IPS DF 6.9 (cell line): Measurements from ENCODE around the gene SCRN1.

Experiments
- DNase-seq: peaks from one replicate; pipeline ENCODE4 v3.0.0-alpha.2; 2013; ENCODE audit warnings: low read depth, low spot score
- H3K27ac ChIP-seq: one replicate; pipeline ENCODE4 v1.5.1; 2013; ENCODE audit warnings: low read length, control low read depth
- H3K27me3 ChIP-seq: 2 replicates; pipeline ENCODE4 v1.6.1; 2013; ENCODE audit warnings: mild to moderate bottlenecking, low read length; ENCODE audit not compliant: control insufficient read depth, insufficient read depth
- H3K36me3 ChIP-seq: 2 replicates; pipeline ENCODE4 v1.6.1; 2013; ENCODE audit warnings: low read length; ENCODE audit not compliant: control insufficient read depth, insufficient read depth
- H3K4me1 ChIP-seq: 2 replicates; pipeline ENCODE4 v1.6.1; 2013; ENCODE audit warnings: low read length; ENCODE audit not compliant: control insufficient read depth, insufficient read depth
- H3K4me3 ChIP-seq: 2 replicates; pipeline ENCODE4 v1.5.1; 2013; ENCODE audit warnings: mild to moderate bottlenecking, low read length
- H3K9me3 ChIP-seq: 2 replicates; pipeline ENCODE4 v1.6.1; 2013; ENCODE audit warnings: low read length, inconsistent platforms; ENCODE audit not compliant: control insufficient read depth, insufficient read depth
- WGBS: extraction: QIAGEN DNeasy Blood & Tissue Kit; methylation state at CpG from one replicate; pipeline ENCODE4 v1.1.7; 2013; ENCODE audit warnings: mixed read lengths, missing lambda C conversion rate; ENCODE audit not compliant: insufficient read length, insufficient coverage; 5-methylcytosine and 5-hydroxymethylcytosine counted together

SCRN1 gene

GRCh38 chr7:29980151-29980550 is 9.4 kb downstream of the SCRN1 start:
- H3K4me1 ChIP-seq, result no peaks in the 10 kb centered on the region
- DNase-seq, result no peak

GRCh38 chr7:29977886-29978651 is 11.5 kb downstream of the SCRN1 start:
- no peaks in the 10 kb centered on the region for H3K9me3 ChIP-seq
- peak; percentile 61 for DNase-seq
- no peak overlapping the region for H3K4me3 ChIP-seq
- no peaks in the 10 kb centered on the region for H3K27me3 ChIP-seq
- H3K27ac ChIP-seq, result no peak overlapping the region
- no peaks in the 10 kb centered on the region for H3K36me3 ChIP-seq
- WGBS, result no CpG with 5 or more reads among the region's 8 CpGs
- H3K4me1 ChIP-seq, result no peaks in the 10 kb centered on the region

More at GRCh38 chr7:29980151-29980550, 9.4 kb downstream of the SCRN1 start:
- Histone ChIP-seq H3K4me3 (no peak overlapping the region), H3K27me3 (no peaks in the 10 kb centered on the region), H3K9me3 (no peaks in the 10 kb centered on the region), H3K27ac (no peak overlapping the region), H3K36me3 (no peaks in the 10 kb centered on the region)

- Histone ChIP-seq H3K27me3 (no peaks in the 10 kb centered on the region), H3K36me3 (no peaks in the 10 kb centered on the region), H3K4me3 (no peak overlapping the region), H3K4me1 (no peaks in the 10 kb centered on the region), H3K9me3 (no peaks in the 10 kb centered on the region), H3K27ac (no peak overlapping the region)
- WGBS, result no CpG with 5 or more reads among the region's 6 CpGs
- DNase-seq, result no peak
These were observed 12.8 kb downstream of the SCRN1 start for GRCh38 chr7:29976673-29977415.

GRCh38 chr7:29976266-29976665 is 13.3 kb downstream of the SCRN1 start:
- Histone ChIP-seq H3K36me3 (no peaks in the 10 kb centered on the region), H3K9me3 (no peaks in the 10 kb centered on the region), H3K27ac (no peak overlapping the region), H3K27me3 (no peaks in the 10 kb centered on the region), H3K4me3 (no peak overlapping the region), H3K4me1 (no peaks in the 10 kb centered on the region)
- WGBS, result no CpG with 5 or more reads among the region's 4 CpGs
- DNase-seq, result no peak

- H3K27ac ChIP-seq, result no peak overlapping the region
- no CpG with 5 or more reads among the region's 1 CpG for WGBS
- no peaks in the 10 kb centered on the region for H3K4me1 ChIP-seq
- H3K4me3 ChIP-seq, result no peak overlapping the region
- no peaks in the 10 kb centered on the region for H3K36me3 ChIP-seq
- no peaks in the 10 kb centered on the region for H3K9me3 ChIP-seq
- no peak for DNase-seq
- no peaks in the 10 kb centered on the region for H3K27me3 ChIP-seq
These were observed 14.0 kb downstream of the SCRN1 start for GRCh38 chr7:29975561-29975960.

- H3K27me3 ChIP-seq, result no peaks in the 10 kb centered on the region
- no CpG with 5 or more reads among the region's 3 CpGs for WGBS
These were observed 15.3 kb downstream of the SCRN1 start for GRCh38 chr7:29974286-29974685.

GRCh38 chr7:29972315-29972669 is 17.3 kb downstream of the SCRN1 start:
- no peak for DNase-seq
- peaks cover 3% of the 10 kb centered on the region; the same call in 1 of the 2 replicates for H3K36me3 ChIP-seq
- no peaks in the 10 kb centered on the region for H3K9me3 ChIP-seq
- no peak overlapping the region for H3K27ac ChIP-seq
- no peak overlapping the region for H3K4me3 ChIP-seq
- H3K27me3 ChIP-seq, result no peaks in the 10 kb centered on the region
- H3K4me1 ChIP-seq, result no peaks in the 10 kb centered on the region
- no CpG with 5 or more reads among the region's 1 CpG for WGBS

More at GRCh38 chr7:29974286-29974685, 15.3 kb downstream of the SCRN1 start:
- DNase-seq, result no peak
- Histone ChIP-seq H3K27ac (no peak overlapping the region), H3K4me1 (no peaks in the 10 kb centered on the region), H3K9me3 (no peaks in the 10 kb centered on the region), H3K4me3 (no peak overlapping the region), H3K36me3 (no peaks in the 10 kb centered on the region)

GRCh38 chr7:29971566-29972314 is 17.9 kb downstream of the SCRN1 start:
- no CpG with 5 or more reads among the region's 5 CpGs for WGBS
- H3K4me1 ChIP-seq, result no peaks in the 10 kb centered on the region
- DNase-seq, result no peak

GRCh38 chr7:29970158-29970557 is 19.4 kb downstream of the SCRN1 start:
- H3K36me3 ChIP-seq, result peaks cover 6% of the 10 kb centered on the region; the same call in 1 of the 2 replicates
- DNase-seq, result no peak
- H3K4me3 ChIP-seq, result no peak overlapping the region
- no peaks in the 10 kb centered on the region for H3K27me3 ChIP-seq
- WGBS, result no CpG with 5 or more reads among the region's 1 CpG
- no peak overlapping the region for H3K27ac ChIP-seq
- H3K9me3 ChIP-seq, result no peaks in the 10 kb centered on the region
- H3K4me1 ChIP-seq, result no peaks in the 10 kb centered on the region

More at GRCh38 chr7:29971566-29972314, 17.9 kb downstream of the SCRN1 start:
- Histone ChIP-seq H3K27ac (no peak overlapping the region), H3K9me3 (no peaks in the 10 kb centered on the region), H3K27me3 (no peaks in the 10 kb centered on the region), H3K36me3 (peaks cover 3% of the 10 kb centered on the region; the same call in 1 of the 2 replicates), H3K4me3 (no peak overlapping the region)

- Histone ChIP-seq H3K27ac (no peak overlapping the region), H3K4me1 (no peaks in the 10 kb centered on the region), H3K27me3 (no peaks in the 10 kb centered on the region), H3K4me3 (no peak overlapping the region), H3K36me3 (peaks cover 6% of the 10 kb centered on the region; the same call in 1 of the 2 replicates), H3K9me3 (no peaks in the 10 kb centered on the region)
- no peak for DNase-seq
- no CpG with 5 or more reads among the region's 2 CpGs for WGBS
These were observed 19.9 kb downstream of the SCRN1 start for GRCh38 chr7:29969738-29970137.
